ENCODE data around the gene PROC. TPM values are rescaled to one million over a fixed set of nuclear protein-coding genes. Genes with fewer than 3 reads are reported as not detected.

PROC gene
- total and polyA plus RNA-seq, 2 donors (not counting 1 experiment from before 2014, with no cell fraction given): not detected

- Histone ChIP-seq H4K20me1 (ENCODE audit: control insufficient read depth, extremely low read depth, insufficient read depth, low read length) (no peaks in the 10 kb centered on the region), H3K4me2 (ENCODE audit: extremely low read depth, insufficient read depth, low read length) (no peak overlapping the region), H3K9me3 (ENCODE audit: control insufficient read depth, insufficient read depth, low read depth, low read length) (no peaks in the 10 kb centered on the region), H3K4me3 (replicated peaks in 1 of 4; ENCODE audit: control extremely low read depth in 1 of 4, insufficient read depth in 1 of 4, low read depth in 3 of 4, low read length in 4 of 4) (no peak overlapping the region), H3K27ac (ENCODE audit: insufficient read depth, low read length) (no peak overlapping the region), H3K9ac (ENCODE audit: insufficient read depth, low read length) (no peak overlapping the region), H3K4me1 (ENCODE audit: control insufficient read depth, extremely low read depth, insufficient read depth, low read length) (peaks cover 13% of the 10 kb centered on the region), H3K79me2 (ENCODE audit: control insufficient read depth, insufficient read depth, low read length) (no peaks in the 10 kb centered on the region), H2AFZ (ENCODE audit: low read length) (no peak overlapping the region), H3K36me3 (ENCODE audit: control insufficient read depth, insufficient read depth, low read length) (no peaks in the 10 kb centered on the region), H3K27me3 (ENCODE audit: control insufficient read depth, insufficient read depth, low read length) (no peaks in the 10 kb centered on the region)
- TF ChIP-seq CTCF (conservative IDR thresholded peaks at IDR 0.05 in 1 of 2, IDR thresholded peaks at IDR 0.05 in 1 of 2; ENCODE audit: low read depth in 1 of 2, low read length in 2 of 2): no peak
- TF ChIP-seq EZH2 (IDR thresholded peaks at IDR 0.05; ENCODE audit: low read length, missing control alignments): no peak
- no peak for DNase-seq (ENCODE audit: low read depth in 2 of 2)
Measured at GRCh38 chr2:127405255-127405610, 13.0 kb upstream of the PROC start.

GRCh38 chr2:127406454-127406853 is 11.8 kb upstream of the PROC start:
- Histone ChIP-seq H2AFZ (ENCODE audit: low read length) (no peak overlapping the region), H4K20me1 (ENCODE audit: control insufficient read depth, extremely low read depth, insufficient read depth, low read length) (no peaks in the 10 kb centered on the region), H3K27ac (ENCODE audit: insufficient read depth, low read length) (no peak overlapping the region), H3K4me1 (ENCODE audit: control insufficient read depth, extremely low read depth, insufficient read depth, low read length) (peaks cover 6% of the 10 kb centered on the region), H3K9ac (ENCODE audit: insufficient read depth, low read length) (no peak overlapping the region), H3K79me2 (ENCODE audit: control insufficient read depth, insufficient read depth, low read length) (no peaks in the 10 kb centered on the region), H3K27me3 (ENCODE audit: control insufficient read depth, insufficient read depth, low read length) (no peaks in the 10 kb centered on the region), H3K4me2 (ENCODE audit: extremely low read depth, insufficient read depth, low read length) (no peak overlapping the region), H3K4me3 (replicated peaks in 1 of 4; ENCODE audit: control extremely low read depth in 1 of 4, insufficient read depth in 1 of 4, low read depth in 3 of 4, low read length in 4 of 4) (no peak overlapping the region), H3K9me3 (ENCODE audit: control insufficient read depth, insufficient read depth, low read depth, low read length) (no peaks in the 10 kb centered on the region), H3K36me3 (ENCODE audit: control insufficient read depth, insufficient read depth, low read length) (no peaks in the 10 kb centered on the region)
- DNase-seq (ENCODE audit: low read depth in 2 of 2): no peak
- TF ChIP-seq CTCF (conservative IDR thresholded peaks at IDR 0.05 in 1 of 2, IDR thresholded peaks at IDR 0.05 in 1 of 2; ENCODE audit: low read depth in 1 of 2, low read length in 2 of 2) (no peak), EZH2 (IDR thresholded peaks at IDR 0.05; ENCODE audit: low read length, missing control alignments) (no peak)

GRCh38 chr2:127407091-127407490 is 11.1 kb upstream of the PROC start:
- no peak for DNase-seq (ENCODE audit: low read depth in 2 of 2)
- H3K36me3 ChIP-seq (ENCODE audit: control insufficient read depth, insufficient read depth, low read length): no peaks in the 10 kb centered on the region
- H3K4me3 ChIP-seq (replicated peaks in 1 of 4; ENCODE audit: control extremely low read depth in 1 of 4, insufficient read depth in 1 of 4, low read depth in 3 of 4, low read length in 4 of 4): no peak overlapping the region
- H3K9ac ChIP-seq (ENCODE audit: insufficient read depth, low read length): no peak overlapping the region
- no peaks in the 10 kb centered on the region for H3K9me3 ChIP-seq (ENCODE audit: control insufficient read depth, insufficient read depth, low read depth, low read length)
- no peak overlapping the region for H3K27ac ChIP-seq (ENCODE audit: insufficient read depth, low read length)
- peaks cover 9% of the 10 kb centered on the region for H3K4me1 ChIP-seq (ENCODE audit: control insufficient read depth, extremely low read depth, insufficient read depth, low read length)
- TF ChIP-seq CTCF (conservative IDR thresholded peaks at IDR 0.05 in 1 of 2, IDR thresholded peaks at IDR 0.05 in 1 of 2; ENCODE audit: low read depth in 1 of 2, low read length in 2 of 2) (no peak), EZH2 (IDR thresholded peaks at IDR 0.05; ENCODE audit: low read length, missing control alignments) (no peak)
- no peak overlapping the region for H2AFZ ChIP-seq (ENCODE audit: low read length)
- H3K79me2 ChIP-seq (ENCODE audit: control insufficient read depth, insufficient read depth, low read length): no peaks in the 10 kb centered on the region
- no peaks in the 10 kb centered on the region for H4K20me1 ChIP-seq (ENCODE audit: control insufficient read depth, extremely low read depth, insufficient read depth, low read length)
- H3K4me2 ChIP-seq (ENCODE audit: extremely low read depth, insufficient read depth, low read length): no peak overlapping the region
- no peaks in the 10 kb centered on the region for H3K27me3 ChIP-seq (ENCODE audit: control insufficient read depth, insufficient read depth, low read length)
